Measurements from ENCODE around the gene GABBR2. TPM values are rescaled to one million over a fixed set of nuclear protein-coding genes. Genes with fewer than 3 reads are reported as not detected.

The GABBR2 gene
- total and polyA plus RNA-seq, 2 experiments from 2014 or later, result 0.89 to 1.3 TPM

DNA sequence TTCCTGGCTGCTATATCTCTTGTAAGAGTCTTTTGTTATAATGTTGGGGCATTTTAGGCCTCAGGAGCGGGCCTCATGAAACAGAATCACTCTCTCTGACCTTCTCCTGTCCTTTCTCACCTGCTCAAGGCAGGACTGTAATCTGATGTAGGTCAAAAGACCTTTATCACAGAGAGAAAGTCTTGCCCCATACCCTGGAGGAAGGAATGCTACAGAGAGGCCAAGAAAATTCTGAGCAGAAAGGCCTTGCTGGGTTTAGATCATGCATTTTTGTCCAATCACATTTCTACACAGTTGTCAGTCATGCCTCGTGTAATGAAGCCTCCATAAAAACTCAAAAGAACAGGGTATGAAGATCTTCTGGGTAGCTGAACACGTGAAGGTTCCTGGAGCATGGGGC is 408.1 kb downstream of the GABBR2 start:
- H3K36me3 Mint-ChIP-seq (ENCODE audit: low read depth), result no peaks in the 10 kb centered on the region
- Histone ChIP-seq H3K27me3 (ENCODE audit: insufficient read depth) (no peaks in the 10 kb centered on the region), H3K9me2 (ENCODE audit: insufficient read depth) (no peaks in the 10 kb centered on the region), H3F3A (replicated peaks; ENCODE audit: low read depth) (no peaks in the 10 kb centered on the region), H3K36me3 (ENCODE audit: insufficient read depth) (no peaks in the 10 kb centered on the region), H2AFZ (no peak overlapping the region), H3K79me2 (replicated peaks; ENCODE audit: insufficient read depth) (no peaks in the 10 kb centered on the region), H3K4me1 (ENCODE audit: insufficient read depth) (no peaks in the 10 kb centered on the region), H3K4me2 (no peak overlapping the region), H3K27ac (ENCODE audit: low read depth) (no peak overlapping the region), H4K20me1 (replicated peaks; ENCODE audit: insufficient read depth) (no peaks in the 10 kb centered on the region), H3K4me3 (no peak overlapping the region)
- H3K4me1 Mint-ChIP-seq, result peaks cover 4% of the 10 kb centered on the region; the same call in 1 of the 3 replicates
- no peak overlapping the region for H3K4me3 Mint-ChIP-seq
- DNase-seq (ENCODE audit: low spot score) (no peak), ATAC-seq (no peak)
- H3K27ac Mint-ChIP-seq, result no peak overlapping the region
- no peaks in the 10 kb centered on the region for H3K9me3 Mint-ChIP-seq
- peaks cover 2% of the 10 kb centered on the region for H3K27me3 Mint-ChIP-seq (ENCODE audit: insufficient read depth, low read depth, poor library complexity)
- TF ChIP-seq, protein P1, sequence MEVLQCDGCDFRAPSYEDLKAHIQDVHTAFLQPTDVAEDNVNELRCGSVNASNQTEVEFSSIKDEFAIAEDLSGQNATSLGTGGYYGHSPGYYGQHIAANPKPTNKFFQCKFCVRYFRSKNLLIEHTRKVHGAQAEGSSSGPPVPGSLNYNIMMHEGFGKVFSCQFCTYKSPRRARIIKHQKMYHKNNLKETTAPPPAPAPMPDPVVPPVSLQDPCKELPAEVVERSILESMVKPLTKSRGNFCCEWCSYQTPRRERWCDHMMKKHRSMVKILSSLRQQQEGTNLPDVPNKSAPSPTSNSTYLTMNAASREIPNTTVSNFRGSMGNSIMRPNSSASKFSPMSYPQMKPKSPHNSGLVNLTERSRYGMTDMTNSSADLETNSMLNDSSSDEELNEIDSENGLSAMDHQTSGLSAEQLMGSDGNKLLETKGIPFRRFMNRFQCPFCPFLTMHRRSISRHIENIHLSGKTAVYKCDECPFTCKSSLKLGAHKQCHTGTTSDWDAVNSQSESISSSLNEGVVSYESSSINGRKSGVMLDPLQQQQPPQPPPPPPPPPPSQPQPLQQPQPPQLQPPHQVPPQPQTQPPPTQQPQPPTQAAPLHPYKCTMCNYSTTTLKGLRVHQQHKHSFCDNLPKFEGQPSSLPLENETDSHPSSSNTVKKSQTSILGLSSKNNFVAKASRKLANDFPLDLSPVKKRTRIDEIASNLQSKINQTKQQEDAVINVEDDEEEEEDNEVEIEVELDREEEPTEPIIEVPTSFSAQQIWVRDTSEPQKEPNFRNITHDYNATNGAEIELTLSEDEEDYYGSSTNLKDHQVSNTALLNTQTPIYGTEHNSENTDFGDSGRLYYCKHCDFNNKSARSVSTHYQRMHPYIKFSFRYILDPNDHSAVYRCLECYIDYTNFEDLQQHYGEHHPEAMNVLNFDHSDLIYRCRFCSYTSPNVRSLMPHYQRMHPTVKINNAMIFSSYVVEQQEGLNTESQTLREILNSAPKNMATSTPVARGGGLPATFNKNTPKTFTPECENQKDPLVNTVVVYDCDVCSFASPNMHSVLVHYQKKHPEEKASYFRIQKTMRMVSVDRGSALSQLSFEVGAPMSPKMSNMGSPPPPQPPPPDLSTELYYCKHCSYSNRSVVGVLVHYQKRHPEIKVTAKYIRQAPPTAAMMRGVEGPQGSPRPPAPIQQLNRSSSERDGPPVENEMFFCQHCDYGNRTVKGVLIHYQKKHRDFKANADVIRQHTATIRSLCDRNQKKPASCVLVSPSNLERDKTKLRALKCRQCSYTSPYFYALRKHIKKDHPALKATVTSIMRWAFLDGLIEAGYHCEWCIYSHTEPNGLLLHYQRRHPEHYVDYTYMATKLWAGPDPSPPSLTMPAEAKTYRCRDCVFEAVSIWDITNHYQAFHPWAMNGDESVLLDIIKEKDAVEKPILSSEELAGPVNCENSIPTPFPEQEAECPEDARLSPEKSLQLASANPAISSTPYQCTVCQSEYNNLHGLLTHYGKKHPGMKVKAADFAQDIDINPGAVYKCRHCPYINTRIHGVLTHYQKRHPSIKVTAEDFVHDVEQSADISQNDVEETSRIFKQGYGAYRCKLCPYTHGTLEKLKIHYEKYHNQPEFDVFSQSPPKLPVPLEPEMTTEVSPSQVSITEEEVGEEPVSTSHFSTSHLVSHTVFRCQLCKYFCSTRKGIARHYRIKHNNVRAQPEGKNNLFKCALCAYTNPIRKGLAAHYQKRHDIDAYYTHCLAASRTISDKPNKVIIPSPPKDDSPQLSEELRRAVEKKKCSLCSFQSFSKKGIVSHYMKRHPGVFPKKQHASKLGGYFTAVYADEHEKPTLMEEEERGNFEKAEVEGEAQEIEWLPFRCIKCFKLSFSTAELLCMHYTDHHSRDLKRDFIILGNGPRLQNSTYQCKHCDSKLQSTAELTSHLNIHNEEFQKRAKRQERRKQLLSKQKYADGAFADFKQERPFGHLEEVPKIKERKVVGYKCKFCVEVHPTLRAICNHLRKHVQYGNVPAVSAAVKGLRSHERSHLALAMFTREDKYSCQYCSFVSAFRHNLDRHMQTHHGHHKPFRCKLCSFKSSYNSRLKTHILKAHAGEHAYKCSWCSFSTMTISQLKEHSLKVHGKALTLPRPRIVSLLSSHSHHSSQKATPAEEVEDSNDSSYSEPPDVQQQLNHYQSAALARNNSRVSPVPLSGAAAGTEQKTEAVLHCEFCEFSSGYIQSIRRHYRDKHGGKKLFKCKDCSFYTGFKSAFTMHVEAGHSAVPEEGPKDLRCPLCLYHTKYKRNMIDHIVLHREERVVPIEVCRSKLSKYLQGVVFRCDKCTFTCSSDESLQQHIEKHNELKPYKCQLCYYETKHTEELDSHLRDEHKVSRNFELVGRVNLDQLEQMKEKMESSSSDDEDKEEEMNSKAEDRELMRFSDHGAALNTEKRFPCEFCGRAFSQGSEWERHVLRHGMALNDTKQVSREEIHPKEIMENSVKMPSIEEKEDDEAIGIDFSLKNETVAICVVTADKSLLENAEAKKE (CRISPR knock-in tag; IDR thresholded peaks at IDR 0.05), result no peak
- no peak for TF ChIP-seq ZNF114 (CRISPR knock-in tag; IDR thresholded peaks at IDR 0.05)
- TF ChIP-seq ZNF331 (CRISPR knock-in tag; IDR thresholded peaks at IDR 0.05; ENCODE audit: low read depth), result no peak

DNA sequence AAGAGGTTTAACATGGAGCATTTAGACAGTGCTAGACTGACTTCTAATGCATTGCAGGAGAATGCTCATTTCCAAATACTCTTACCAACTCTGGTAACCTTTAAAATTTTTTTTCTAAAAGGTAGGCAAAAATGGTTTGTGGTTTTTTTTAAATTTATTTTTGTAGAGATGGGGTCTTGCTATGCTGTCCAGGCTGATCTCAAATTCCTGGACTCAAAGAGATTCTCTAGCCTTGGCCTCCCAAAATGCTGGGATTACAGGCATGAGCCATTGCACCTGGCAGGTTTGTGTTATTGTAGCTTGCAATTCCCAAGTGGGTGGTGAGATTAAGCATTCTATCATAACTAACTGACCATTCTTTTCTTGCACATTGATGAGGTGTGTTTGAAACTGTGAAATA is 410.3 kb downstream of the GABBR2 start:
- TF ChIP-seq, protein P2, sequence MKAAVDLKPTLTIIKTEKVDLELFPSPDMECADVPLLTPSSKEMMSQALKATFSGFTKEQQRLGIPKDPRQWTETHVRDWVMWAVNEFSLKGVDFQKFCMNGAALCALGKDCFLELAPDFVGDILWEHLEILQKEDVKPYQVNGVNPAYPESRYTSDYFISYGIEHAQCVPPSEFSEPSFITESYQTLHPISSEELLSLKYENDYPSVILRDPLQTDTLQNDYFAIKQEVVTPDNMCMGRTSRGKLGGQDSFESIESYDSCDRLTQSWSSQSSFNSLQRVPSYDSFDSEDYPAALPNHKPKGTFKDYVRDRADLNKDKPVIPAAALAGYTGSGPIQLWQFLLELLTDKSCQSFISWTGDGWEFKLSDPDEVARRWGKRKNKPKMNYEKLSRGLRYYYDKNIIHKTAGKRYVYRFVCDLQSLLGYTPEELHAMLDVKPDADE (IDR thresholded peaks at IDR 0.05), result no peak
- no peak for TF ChIP-seq JUNB (IDR thresholded peaks at IDR 0.05; ENCODE audit: unreplicated experiment)
- no peak for TF ChIP-seq NANOG (IDR thresholded peaks at IDR 0.05; ENCODE audit: borderline replicate concordance)
- TF ChIP-seq POLR2AphosphoS5 (IDR thresholded peaks at IDR 0.05; ENCODE audit: low read depth), result no peak
- TF ChIP-seq CREB1 (CRISPR knock-in tag; IDR thresholded peaks at IDR 0.05; ENCODE audit: low read depth), result no peak

More for the DNA sequence above, 410.3 kb downstream of the GABBR2 start:
- no peaks in the 10 kb centered on the region for H3K36me3 ChIP-seq (ENCODE audit: insufficient read depth)
- H3K9me2 ChIP-seq (ENCODE audit: insufficient read depth), result no peaks in the 10 kb centered on the region
- H3K9me3 Mint-ChIP-seq, result no peaks in the 10 kb centered on the region
- no peaks in the 10 kb centered on the region for H3K4me1 ChIP-seq (ENCODE audit: insufficient read depth)
- H3K27me3 ChIP-seq (ENCODE audit: insufficient read depth), result no peaks in the 10 kb centered on the region
- no peaks in the 10 kb centered on the region for H3K36me3 Mint-ChIP-seq (ENCODE audit: low read depth)
- no peak overlapping the region for H2AFZ ChIP-seq
- peaks cover 2% of the 10 kb centered on the region for H3K27me3 Mint-ChIP-seq (ENCODE audit: insufficient read depth, low read depth, poor library complexity)
- H3K4me3 Mint-ChIP-seq, result no peak overlapping the region
- H3K27ac ChIP-seq (ENCODE audit: low read depth), result no peak overlapping the region
- no peaks in the 10 kb centered on the region for H3K4me1 Mint-ChIP-seq
- H3K79me2 ChIP-seq (replicated peaks; ENCODE audit: insufficient read depth), result no peaks in the 10 kb centered on the region
- no peaks in the 10 kb centered on the region for H4K20me1 ChIP-seq (replicated peaks; ENCODE audit: insufficient read depth)
- H3K4me3 ChIP-seq, result no peak overlapping the region
- H3F3A ChIP-seq (replicated peaks; ENCODE audit: low read depth), result no peaks in the 10 kb centered on the region
- no peak for ATAC-seq
- no peak for DNase-seq (ENCODE audit: low spot score)
- no peak overlapping the region for H3K4me2 ChIP-seq
- no peak overlapping the region for H3K27ac Mint-ChIP-seq

Data from GM23338 (cell line).